Measurements from ENCODE around the gene PNMA8C.

Gene PNMA8C

GRCh38 chr19:46408664-46409039 is 20.1 kb downstream of the PNMA8C start:
- no peak for TF ChIP-seq GATA3 (IDR thresholded peaks at IDR 0.05; ENCODE audit: low read depth, low read length)
- TF ChIP-seq GATA2 (IDR thresholded peaks at IDR 0.05; ENCODE audit: low read depth, low read length) = no peak

- TF ChIP-seq GATA3 (IDR thresholded peaks at IDR 0.05; ENCODE audit: low read depth, low read length) (no peak), GATA2 (IDR thresholded peaks at IDR 0.05; ENCODE audit: low read depth, low read length) (no peak)
Observed at GRCh38 chr19:46407856-46408663, 20.7 kb downstream of the PNMA8C start.

GRCh38 chr19:46406976-46407375 is 21.8 kb downstream of the PNMA8C start:
- TF ChIP-seq GATA3 (IDR thresholded peaks at IDR 0.05; ENCODE audit: low read depth, low read length) = no peak
- TF ChIP-seq GATA2 (IDR thresholded peaks at IDR 0.05; ENCODE audit: low read depth, low read length) = no peak

- no peak for TF ChIP-seq GATA2 (IDR thresholded peaks at IDR 0.05; ENCODE audit: low read depth, low read length)
- TF ChIP-seq GATA3 (IDR thresholded peaks at IDR 0.05; ENCODE audit: low read depth, low read length) = no peak
Observed at GRCh38 chr19:46404753-46405468, 23.8 kb downstream of the PNMA8C start.

GRCh38 chr19:46404055-46404752 is 24.5 kb downstream of the PNMA8C start:
- TF ChIP-seq GATA3 (IDR thresholded peaks at IDR 0.05; ENCODE audit: low read depth, low read length) (no peak), GATA2 (IDR thresholded peaks at IDR 0.05; ENCODE audit: low read depth, low read length) (no peak)

GRCh38 chr19:46402725-46403124 is 26.0 kb downstream of the PNMA8C start:
- TF ChIP-seq GATA3 (IDR thresholded peaks at IDR 0.05; ENCODE audit: low read depth, low read length) (no peak), GATA2 (IDR thresholded peaks at IDR 0.05; ENCODE audit: low read depth, low read length) (no peak)

GRCh38 chr19:46394402-46394797 is 34.3 kb downstream of the PNMA8C start:
- TF ChIP-seq GATA2 (IDR thresholded peaks at IDR 0.05; ENCODE audit: low read depth, low read length) = no peak

- TF ChIP-seq GATA3 (IDR thresholded peaks at IDR 0.05; ENCODE audit: low read depth, low read length) = no peak
- no peak for TF ChIP-seq GATA2 (IDR thresholded peaks at IDR 0.05; ENCODE audit: low read depth, low read length)
Observed at GRCh38 chr19:46393456-46394401, 35.0 kb downstream of the PNMA8C start.

GRCh38 chr19:46392837-46393236 is 35.9 kb downstream of the PNMA8C start:
- no peak for TF ChIP-seq GATA3 (IDR thresholded peaks at IDR 0.05; ENCODE audit: low read depth, low read length)

GRCh38 chr19:46392252-46392801 is 36.4 kb downstream of the PNMA8C start:
- no peak for TF ChIP-seq GATA3 (IDR thresholded peaks at IDR 0.05; ENCODE audit: low read depth, low read length)
- no peak for TF ChIP-seq GATA2 (IDR thresholded peaks at IDR 0.05; ENCODE audit: low read depth, low read length)

GRCh38 chr19:46391296-46392251 is 37.2 kb downstream of the PNMA8C start:
- TF ChIP-seq GATA2 (IDR thresholded peaks at IDR 0.05; ENCODE audit: low read depth, low read length) (no peak), GATA3 (IDR thresholded peaks at IDR 0.05; ENCODE audit: low read depth, low read length) (no peak)

- no peak for TF ChIP-seq GATA3 (IDR thresholded peaks at IDR 0.05; ENCODE audit: low read depth, low read length)
- TF ChIP-seq GATA2 (IDR thresholded peaks at IDR 0.05; ENCODE audit: low read depth, low read length) = no peak
Observed at GRCh38 chr19:46390866-46391265, 37.9 kb downstream of the PNMA8C start.
